Body of pancreas (tissue), 4 donors: ENCODE results near the gene MYO16.

Experiments
- CTCF ChIP-seq, 7 experiments: fragments of 450-650 bp in 4 of 7; fragments of 200-600 bp in 3 of 7; sonication (generic) in 3 of 7; IDR thresholded peaks; one replicate each; pipeline ENCODE4 v1.5.1; 2016 to 2019; ENCODE audit warnings: antibody characterized with exemption in 7 of 7
- POLR2A ChIP-seq, 3 donors: fragments of 450-650 bp; IDR thresholded peaks; one replicate each; pipeline ENCODE4 v1.6.1; 2016; ENCODE audit warnings: antibody characterized with exemption in 3 of 3, mild to moderate bottlenecking in 2 of 3

GRCh38 chr13:108752276-108752675, 122.9 kb downstream of the MYO16 start:
- TF ChIP-seq CTCF (IDR thresholded peaks at IDR 0.05) (no peak), POLR2A (IDR thresholded peaks at IDR 0.05) (no peak)
